ENCODE measurements around the gene MS4A6A. TPM values are rescaled to one million over a fixed set of nuclear protein-coding genes. Genes with fewer than 3 reads are reported as not detected.

The MS4A6A gene
- total RNA-seq, 2 donors from 2014 or later: not detected

Other genes with a start within 250 kb of the MS4A6A start
- gene OOSP1, start 244.7 kb downstream of the MS4A6A start, total RNA-seq: not detected
- not detected for gene OOSP4A, start 219.1 kb downstream of the MS4A6A start, total RNA-seq
- not detected for gene OOSP4B, start 165.9 kb downstream of the MS4A6A start, total RNA-seq
- not detected for gene OOSP2, start 142.7 kb downstream of the MS4A6A start, total RNA-seq
- not detected for gene MS4A3, start 126.4 kb downstream of the MS4A6A start, total RNA-seq
- not detected for gene MS4A2, start 94.4 kb downstream of the MS4A6A start, total RNA-seq
- not detected for gene MS4A4E, start 60.1 kb upstream of the MS4A6A start, total RNA-seq
- not detected for gene MS4A4A, start 97.6 kb upstream of the MS4A6A start, total RNA-seq
- gene MS4A6E, start 144.2 kb upstream of the MS4A6A start, total RNA-seq: not detected
- not detected for gene MS4A7, start 195.4 kb upstream of the MS4A6A start, total RNA-seq
- not detected for gene MS4A14, start 213.4 kb upstream of the MS4A6A start, total RNA-seq
- not detected for gene MS4A5, start 246.5 kb upstream of the MS4A6A start, total RNA-seq

All from activated T-cell treated with anti-CD3 and anti-CD28 coated beads, Interleukin-2, amount 50 U/mL, for 72 hours (primary cell).